Stimulated activated CD8-positive, alpha-beta memory T cell treated with anti-CD3 and anti-CD28 coated beads, Interleukin-7, amount 100 ng/mL, for 24 hours (primary cell): ENCODE data around the gene ZBP1.

Source experiments
- DNase-seq: peaks from one replicate; pipeline ENCODE4 v3.0.0-alpha.2; 2020; ENCODE audit warnings: low read depth

The ZBP1 gene

DNA sequence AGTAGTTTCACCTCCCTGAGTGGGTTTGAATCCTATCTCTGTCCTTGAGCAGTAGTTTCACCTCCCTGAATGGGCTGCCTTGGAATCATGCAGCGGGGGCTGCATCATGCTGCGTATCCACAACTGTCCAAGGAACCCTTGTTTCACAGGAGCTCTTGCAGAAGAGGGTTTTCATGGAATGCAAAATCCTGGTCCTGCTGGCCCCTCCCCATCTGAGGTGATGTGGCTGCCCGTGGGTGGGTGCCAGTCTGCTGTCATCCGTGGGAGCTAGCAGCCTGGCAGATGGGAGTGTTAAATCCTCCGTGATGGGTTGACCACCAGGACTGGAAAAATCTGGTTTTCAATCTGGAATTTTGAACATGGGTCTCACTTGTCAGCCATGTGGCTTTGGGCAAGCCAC lies 21.7 kb downstream of the ZBP1 start:
- no peak for DNase-seq

DNA sequence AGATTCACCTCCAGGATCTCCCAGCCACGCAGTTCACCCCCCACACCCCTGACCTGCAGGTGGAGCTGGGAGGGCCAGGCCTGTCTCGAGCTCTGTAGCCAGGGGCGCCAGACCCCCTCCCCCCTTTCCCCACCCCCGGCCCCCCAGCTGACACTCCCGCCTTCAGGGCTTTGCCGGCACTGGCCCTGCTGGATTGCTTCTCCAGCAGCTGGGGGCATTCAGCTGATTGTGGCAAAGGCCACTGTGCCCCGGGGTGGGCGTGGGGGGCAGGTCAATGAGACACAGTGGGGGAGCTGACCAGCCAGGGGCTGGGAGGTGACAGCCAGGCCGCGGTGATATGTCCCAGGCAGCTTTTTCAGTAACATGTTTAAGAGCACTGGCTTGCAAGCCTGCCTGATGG lies 22.2 kb downstream of the ZBP1 start:
- no peak for DNase-seq

DNA sequence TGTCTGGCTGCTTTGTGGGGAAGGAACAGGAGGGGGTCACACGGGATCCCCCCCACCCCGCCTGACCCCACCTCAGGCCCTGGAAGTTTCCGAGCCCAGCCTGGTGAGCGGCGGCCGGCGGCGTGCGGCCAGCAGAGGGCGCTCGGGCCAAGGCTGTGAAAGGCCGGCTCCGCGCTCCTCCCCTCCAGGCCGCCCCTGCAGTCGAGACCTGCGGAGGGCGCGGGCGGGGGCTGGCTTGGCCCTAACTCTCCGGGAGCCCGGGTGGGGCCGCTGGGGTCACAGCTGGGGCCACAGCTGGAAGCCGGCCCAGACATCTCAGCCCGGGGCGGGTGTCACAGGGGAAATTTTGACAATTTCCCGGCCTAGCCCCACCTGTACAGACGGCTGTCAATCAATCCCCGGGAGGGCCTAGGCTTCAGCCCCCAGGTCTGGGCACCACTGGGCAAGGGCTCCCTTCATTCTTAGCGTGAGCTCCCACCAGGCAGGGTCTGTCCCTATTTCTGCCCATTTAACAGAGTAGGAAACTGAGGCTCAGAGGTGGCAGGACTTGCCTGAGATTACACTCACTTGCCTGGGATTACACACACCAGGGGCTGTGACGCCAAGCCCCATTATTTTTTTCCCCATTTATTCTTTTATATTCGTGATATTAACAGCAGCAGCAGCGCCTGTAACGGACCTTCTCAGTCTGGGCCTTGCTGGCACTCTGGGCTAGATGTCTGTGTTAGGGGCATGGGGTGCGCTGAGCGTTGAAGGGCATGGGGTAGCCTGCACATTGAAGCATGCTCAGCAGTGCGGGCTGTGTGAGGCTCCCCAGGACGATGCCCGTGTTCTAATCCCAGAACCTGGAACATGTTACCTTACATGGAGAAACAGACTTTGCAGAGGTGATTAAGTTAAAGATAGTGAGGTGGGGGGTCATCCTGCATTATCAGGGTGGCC lies 23.0 kb downstream of the ZBP1 start:
- peak; percentile 43 for DNase-seq

DNA sequence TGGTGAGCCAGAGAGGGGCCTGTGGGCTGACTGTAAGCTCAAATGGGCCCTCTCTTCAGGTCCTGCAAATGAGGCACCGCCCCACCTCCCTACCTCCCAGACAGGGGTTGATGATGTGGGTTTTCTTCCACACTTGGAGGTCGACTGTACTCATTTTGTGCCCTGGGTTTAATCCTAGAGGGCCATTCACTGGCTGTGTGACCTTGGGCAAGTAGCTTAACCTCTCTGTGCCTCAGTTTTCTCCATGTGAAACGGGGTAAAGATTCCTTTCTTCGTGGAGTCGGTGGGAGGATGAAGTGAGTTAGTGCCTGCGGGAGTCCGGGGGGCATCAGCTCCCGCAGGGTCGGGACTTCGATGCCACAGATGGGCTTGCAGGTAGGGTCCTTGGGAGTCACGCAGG lies 23.9 kb downstream of the ZBP1 start:
- no peak for DNase-seq

DNA sequence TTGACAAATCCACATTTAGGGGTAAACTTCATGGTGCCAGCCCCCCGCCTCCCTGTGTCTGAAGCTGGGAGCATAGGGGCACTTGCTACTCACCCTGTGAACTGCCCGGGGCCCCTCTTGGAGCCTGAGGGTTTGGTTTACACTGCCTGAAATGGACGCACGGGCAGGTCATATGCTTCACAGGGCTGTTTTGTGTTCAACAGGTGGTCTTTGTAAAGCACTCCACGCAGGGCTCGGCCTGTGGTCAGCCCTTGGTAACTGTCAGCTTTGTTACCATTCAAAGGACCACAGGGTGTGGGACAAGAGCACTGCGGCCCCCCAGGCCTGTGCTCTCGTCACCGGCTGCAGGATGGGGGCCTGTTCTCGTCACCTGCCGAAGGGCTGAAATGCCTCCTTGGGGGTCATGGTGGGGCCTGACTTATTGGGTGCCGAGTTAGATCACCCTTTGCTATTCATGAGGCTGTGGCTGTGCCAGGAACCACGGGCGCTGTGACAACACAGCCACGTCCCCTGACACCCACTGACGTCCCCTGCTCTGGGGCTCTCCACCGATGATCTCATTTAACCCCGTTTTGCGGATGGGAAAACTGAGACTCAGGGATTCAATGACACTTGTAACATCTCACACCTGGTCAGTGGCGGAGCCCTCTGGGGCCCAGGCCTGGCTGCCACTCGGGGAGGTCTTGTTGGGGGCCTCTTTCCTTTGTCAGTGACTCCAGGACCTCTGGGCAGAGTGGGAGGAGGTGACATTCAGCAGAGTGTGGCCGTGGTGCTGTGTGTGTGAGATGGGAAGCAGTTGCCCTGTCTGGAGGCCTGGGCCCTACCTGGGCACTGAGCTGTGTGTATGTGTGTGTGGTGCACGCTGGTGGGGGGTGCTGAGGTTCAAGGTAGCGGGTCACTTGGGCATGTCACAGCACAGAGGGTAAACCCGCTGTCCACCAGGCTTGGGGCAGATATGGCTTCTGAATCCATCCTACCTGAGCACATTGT lies 24.9 kb downstream of the ZBP1 start:
- DNase-seq: no peak

DNA sequence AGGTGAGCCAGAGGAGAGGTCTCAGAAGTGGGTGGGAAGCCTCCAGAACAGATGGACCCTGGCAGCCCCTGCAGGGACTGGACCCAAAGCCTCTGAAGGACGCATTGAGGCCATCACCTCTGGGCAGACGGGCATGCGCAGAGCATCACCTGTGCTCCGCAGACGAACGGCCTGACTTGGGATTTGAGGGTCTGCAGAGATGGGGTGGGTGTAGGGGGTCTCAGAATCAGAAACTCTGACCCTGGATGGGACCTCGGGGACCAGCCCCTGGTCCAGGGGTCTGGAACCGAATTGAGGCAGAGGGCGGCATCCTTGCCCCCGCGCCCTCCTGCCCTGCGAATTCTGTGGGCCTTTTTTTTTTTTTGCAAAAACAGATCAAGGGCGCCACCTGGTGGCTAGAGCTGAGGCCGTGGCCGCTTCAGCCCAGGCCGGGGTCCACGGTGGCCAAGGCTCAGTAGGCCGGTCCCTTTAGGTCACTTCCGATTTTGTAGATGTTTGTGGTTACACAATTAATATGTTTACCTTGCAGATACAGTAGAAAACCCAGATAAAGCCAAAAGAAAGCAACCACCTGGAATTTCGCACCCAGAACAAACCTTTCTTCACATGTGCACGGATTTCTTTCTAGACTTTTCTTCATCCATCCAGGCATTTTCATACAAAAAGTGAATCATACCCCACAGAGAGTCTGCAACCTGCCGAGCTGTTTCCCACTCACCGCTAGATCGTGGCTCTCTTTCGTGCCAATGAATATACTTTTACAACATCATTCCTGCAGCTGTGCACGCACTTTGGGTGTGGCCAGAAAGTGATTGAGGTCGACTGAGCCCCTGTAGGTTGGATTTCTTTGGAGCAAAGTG lies 25.9 kb downstream of the ZBP1 start:
- peak; percentile 37 for DNase-seq

DNA sequence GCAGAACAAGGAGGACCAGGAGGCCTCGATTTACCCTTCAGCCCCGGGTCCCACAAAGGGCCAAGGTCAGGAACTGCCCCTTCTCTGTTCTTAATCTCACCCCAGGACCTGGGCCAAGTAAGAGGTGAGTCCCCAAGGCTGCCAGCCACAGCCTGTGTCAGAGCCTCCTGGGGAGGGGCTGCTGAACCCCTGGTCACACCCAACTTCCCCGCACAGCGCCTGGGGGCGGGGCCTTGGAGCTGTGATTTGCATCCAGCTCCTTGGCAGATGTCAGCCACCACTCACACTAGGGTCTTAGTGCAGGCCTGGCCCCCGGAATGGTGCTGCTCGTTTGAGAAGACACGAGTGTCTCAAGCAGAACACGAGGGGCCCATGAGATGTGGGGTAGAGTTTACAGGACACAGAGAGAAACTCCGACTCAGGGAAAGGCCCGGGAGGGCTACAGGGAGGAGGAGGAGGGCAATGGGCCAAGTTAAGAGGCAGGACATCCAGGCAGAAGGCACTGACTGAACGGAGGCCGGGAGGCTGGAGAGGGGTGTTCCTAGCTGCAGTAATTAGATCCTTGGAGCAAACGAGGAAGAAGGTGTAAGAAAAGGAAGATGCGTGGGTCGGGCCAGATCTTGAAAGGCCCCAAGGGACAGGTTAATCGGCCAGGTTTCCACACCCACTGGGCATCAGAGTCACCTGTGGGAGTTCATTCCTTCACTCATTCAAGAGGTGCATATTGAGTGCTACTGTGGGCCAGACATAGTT lies 26.9 kb downstream of the ZBP1 start:
- no peak for DNase-seq

DNA sequence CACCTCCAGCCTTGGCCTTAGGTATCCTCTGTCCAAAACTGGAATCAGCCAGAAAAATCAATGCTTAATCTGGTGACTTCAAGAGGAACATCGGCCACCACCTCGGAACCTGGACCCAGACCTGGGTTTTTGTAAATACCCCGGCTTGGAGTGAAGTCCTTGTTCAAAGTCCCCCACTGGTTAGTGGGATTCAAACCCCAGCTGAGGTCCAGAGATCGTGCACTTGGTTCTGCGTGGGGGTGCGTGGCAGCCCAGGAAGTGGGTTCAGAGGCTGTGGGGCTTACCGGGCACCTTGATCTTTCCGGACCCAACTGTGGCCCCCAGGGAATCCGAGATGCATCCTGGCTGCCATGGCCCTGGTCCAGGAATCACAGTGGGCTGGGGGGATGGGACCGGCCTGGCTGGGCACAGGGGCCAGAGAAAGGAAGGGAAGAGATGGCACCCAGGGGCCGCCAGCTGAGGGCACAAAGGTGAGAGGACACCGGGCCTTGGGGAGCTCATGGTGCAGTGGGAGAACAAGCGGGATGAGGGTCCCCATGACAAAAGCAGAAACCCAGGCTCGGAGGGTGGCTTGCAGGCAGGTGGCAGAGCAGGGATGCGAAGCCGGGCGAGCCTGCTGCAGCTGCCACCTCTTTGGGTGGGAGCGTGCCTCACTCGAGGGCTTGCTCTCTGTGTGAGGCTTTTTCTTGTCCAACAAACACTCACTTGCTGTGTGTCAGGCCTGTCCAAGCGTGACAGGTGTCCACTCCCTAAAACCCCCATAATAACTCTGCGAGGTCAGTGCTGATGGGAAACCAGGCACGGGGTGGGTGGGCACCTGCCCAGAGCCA lies 27.7 kb downstream of the ZBP1 start:
- DNase-seq: no peak

DNA sequence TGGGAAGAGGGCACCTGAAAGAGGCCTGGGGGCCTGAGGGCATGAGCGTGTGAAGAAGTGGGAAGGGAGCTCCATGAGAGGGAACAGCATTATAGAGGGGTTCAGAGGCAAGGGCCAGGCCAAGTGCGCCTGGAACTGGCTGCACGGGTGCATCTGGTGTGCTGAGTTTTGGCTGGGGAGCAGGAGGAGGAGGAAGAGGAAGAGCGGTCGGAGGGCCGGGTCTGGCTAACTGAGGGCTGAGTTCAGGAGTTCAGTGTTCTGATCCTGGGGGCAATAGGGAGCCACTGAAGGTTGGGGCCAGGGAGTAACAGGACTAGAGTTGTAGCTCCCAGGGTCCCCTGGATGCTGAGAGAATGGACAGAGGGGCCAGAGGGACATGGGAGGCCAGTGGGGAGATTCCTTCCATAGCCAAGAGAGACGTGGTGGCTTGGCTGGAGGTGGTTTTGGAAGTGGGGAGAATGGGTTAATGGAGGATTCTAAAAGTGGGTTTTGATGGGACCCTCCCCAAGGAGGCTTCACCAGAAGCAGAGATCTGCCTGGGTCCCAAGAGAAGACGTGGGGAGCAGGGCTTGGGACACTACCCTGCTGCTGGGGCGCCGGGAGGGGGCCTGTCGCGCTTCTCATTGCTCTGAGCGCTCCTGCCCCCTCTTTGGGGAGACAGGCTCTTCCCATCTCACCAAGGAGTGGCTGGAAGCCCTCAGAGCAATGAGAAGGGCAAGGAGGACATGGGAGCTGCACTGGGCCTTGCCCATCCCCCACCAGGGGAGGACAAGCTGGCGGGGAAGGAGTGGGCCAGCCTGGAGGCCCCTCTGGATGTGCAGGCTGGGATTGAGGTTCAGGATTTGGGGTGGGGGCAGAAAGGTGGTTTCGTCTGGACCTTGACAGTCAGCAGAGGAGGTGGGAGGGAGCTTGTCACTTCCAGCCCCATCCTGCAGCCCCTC lies 28.7 kb downstream of the ZBP1 start:
- DNase-seq: no peak

DNA sequence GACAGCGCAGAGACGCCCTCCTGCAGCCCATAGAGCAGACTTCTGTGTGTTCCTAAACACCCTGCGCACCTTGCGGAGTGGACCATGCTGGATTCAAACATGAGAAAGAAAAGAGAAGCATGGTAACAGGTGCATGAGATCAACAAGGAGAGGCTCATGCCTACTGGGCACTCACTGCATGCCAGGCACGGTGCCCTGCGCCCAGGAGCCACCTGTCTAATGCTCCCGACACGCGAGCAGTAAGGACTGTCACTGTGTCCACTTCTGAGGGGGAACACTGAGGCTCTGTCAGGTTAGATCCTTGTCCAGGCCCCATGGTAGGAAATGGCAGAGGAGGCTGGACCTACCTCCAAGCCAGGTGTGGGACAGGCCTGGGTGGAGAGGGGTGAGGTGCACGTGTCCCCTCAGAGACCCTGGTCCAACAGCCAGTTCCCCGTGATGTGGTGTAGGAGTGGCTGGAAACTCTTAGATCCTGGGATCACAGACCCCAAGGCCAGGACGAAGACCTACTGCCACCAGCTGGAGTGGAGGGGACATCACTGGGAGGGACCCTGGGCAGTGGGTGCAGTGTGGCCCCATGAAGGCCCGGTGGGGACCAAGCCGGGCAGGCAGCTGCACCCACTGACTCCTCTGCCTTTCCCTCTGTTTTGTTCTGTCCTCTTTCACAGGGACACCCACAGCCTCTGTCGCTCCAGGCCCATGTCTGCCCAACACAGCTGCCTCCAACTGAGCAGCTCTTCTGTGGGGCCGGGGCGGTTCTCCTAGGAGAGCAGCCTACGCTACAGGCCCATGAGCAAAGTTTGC lies 29.5 kb downstream of the ZBP1 start:
- DNase-seq: no peak

DNA sequence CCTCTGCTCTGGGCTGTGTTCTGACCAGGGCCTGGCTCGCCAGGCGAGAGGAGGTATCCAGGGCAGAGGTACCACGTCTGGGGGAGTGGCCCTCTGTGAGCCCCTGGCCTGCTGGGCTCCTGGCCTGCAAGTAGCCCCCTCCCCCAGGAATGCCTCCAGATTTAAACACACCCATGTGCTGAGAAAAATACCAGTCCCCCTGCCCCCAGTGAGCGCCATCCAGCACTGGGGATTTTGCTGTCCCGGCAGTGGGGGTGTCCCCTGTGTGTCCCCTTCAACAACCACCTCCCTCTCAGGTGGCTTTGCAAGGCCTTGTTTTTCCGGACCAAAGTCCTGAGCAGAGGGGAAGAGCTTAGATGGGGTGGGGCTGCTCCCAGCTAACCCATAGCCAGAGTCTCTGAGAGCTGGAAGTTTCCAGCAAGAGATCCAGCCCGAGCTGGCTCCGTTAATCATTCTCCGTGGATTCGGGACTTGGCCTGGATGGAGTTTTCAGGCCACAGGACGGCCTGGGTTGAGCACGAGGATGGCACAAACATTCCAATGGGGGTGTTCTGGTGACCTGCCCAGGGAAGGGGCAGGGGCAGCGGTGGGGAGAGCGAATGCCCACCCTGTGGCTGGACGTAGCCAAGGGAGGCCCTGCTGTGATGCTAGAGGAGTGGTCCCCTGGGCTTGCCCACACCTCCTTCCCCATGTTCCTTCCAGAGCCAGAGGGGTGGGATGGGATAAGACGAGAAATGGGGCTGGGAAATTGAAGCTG lies 30.3 kb downstream of the ZBP1 start:
- DNase-seq: no peak

DNA sequence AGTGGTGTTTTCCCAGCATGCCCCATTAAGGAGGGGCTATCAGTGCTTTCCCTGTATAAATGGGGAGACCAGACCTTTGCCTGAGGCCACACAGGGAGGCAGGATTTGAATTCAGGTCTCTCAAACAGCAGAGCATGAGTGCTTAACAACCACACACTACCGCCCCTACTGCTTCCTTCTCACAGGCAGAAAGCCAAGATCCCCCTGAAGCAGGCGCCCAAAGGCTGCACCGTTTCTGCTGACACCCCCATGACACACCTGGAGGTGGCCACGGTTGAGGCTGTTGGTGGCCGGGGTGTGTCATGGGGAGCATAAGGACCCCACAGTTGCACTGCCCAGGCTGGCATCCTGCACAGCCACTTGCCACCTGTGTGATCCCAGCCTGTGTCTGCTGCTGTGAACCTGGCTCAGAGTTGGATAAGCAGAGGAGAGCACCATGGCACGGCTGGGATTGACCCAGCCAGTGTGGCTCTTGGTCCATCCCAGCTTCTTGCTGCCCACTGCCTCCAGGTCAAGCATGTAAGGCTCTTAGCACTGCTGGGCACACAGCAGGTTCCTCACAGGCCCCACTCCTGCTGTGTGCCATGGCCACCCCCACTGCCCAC lies 31.0 kb downstream of the ZBP1 start:
- no peak for DNase-seq

DNA sequence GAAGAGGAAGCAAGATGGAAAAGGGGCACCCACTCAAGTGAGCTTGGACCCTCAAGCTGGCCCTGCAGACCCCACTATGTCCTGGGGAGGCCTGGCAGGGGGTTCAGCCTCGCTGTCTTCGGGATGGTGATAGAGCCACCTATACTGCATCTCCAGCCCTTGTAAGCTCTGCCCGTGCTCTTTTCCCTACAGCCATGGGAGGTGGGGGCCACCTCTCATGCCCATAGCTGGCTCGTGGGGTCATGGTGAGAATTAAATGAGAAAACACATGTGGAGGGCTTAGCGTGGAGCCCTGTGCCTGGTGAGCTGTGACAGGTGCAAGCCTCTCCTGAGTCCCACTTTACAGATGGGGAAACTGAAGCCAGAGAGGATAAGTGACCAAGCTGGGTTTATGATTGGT lies 31.6 kb downstream of the ZBP1 start:
- no peak for DNase-seq

DNA sequence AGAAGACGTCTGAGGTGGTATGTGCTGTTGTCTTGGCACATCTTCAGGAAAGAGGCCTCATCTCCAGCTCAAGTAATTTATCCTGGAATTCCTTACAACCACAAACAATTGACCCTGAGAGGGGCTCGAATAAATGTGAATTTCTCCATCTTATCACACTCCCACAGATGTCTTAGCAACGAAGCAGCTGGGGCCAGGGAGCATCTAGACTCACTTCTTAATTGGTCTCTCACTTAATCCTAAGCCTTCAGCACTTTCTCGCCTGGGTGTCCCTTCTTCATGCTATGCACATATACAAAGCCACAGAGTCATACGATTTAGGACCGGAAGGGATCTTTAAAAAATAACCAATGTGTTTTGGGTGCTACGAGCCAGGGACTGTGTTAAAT lies 32.2 kb downstream of the ZBP1 start:
- DNase-seq: no peak

DNA sequence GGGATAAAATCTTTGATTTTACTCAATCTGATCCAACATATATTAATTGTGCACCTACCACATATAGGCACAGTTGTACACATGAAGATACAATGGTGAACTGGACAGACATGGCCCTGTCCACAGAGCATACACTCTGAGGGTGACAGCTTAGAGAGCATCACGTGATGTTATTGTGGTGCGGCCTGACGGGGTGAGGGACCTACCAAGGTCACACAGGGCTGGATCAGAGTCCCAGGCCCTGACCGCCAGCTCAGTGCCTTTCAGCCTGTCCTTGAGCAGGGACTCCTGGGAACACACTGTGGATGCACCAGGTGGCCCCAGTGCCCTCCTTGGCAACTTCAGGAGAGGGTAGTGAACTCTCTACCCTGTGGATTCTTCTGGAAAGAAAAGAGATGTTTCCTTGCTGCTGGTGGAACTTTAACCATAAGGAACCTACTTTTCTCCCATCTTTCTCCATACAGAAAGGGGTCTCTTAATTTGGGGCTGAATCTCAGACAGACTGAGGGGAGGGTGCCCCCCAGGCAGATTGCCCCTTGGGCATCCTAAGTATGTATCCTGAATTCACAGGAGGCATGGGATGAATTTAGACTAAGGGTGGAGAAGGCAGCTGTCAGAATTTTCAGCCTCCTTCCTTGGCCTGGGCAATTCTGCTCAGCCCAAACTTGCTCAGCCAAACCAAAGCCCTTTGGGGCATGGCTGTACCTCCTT lies 32.8 kb downstream of the ZBP1 start:
- DNase-seq: no peak

DNA sequence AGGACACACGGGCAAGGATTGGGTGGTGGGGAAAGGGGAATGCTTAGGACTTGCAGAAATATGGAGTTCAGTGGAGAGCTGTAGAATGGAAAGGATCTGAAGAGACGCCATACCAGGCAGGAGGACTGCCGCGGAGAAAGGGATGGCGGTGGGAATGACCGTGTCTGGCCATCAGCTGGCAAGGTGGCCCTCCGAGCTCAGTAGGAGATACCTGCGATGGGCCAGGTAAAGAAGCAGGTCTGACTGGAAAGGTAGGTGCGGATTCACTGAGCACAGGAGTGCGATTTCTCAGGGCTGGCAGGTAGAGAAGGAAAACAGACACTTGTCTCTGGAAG lies 33.3 kb downstream of the ZBP1 start:
- DNase-seq: no peak

DNA sequence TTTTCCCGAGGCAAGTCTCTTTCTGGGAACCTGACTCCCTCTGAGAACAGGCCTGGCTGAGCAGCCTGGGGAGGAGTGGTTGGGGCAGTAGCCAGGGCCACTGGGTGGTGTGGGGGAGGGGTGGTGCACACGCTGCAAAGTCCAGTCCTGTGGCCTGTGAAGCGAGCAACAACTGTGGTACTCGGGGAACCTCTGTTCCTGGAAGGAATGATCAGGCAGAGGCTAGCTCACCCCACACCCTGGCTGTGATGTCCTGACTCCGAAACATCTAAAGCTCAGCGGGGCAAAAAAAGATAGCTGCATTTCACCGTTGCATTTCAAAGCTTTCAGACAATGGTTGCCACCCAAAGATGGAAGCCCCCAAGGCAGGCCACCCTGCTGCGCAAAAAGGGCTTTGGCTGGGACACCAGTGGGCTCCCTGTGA lies 33.8 kb downstream of the ZBP1 start:
- no peak for DNase-seq
